ENCODE data around the gene PDE4D.
"Not testable (repeated sequence)": the region's sequence is repeated elsewhere in the genome, so short reads cannot be mapped to it uniquely, and the experiment has no call there.

Gene PDE4D

DNA sequence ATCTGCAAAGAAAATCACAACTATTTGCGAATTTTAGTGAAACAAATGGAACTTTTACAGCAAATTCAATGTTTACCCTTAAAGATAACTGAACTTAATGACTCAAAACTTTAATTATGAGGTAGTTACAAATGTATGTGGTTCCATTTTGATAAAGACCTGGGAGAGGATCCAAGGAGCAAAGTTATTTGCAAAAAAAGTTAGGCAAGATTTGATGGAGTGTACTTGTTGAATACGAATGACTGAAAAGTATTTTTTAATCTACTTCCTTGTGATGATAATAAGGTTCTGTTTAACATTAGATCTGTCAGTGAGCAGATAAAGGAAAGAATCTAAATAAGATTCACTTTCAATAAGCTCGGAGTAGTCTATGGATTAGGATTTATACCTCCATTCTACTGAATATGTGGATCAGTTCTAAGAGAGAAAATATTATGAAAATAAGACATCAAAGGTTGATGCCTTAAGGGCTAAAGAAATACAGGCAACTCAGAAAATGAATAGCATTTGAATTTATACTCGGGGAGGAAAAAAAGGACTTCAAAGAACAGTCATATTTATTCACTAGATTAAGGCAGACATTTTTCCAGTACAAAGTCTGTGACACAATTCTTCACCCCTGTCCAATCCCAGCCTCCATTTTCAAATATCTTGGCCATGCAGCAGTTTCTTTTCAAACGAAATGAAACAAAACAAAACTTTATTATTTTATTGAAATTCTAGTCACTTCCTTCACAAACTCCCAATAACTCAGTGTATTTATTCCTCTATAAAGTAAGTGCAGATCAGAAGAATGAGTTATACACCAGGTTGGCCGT is 199.8 kb downstream of the PDE4D start:
- no peak for DNase-seq

DNA sequence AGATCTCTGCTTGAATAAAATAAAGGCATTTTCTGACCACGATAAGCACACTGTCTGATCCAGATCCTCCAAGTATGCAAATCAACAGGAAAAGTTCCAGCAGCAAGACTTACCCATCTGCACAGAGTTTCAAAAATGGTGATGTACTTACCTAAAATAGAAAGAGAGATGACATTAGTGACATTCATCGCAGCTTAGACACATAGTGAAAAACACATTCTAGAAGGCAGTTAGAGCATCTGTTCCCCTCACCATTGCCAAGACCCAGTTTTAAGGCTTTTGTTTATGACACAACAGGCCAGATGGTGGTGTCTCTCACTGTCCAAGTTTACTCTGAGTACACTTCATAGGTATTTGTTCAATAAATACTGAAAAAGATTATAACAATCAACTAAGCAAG is 207.7 kb downstream of the PDE4D start:
- DNase-seq: no peak

DNA sequence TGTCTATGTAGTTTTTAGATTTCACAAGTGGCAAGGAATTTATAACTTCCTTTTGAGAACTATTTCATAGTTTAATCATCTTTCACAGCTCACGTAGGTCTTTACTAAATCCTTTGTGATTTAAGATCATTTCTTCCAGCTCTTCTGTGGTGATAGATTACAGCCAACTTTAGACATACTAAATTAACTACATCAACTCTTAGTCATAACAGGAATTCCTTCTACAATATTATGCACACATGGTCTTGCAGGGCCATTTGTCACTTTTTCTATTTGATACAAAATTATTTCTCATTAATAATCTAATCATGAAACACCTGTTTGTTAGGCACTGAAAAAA is 208.4 kb downstream of the PDE4D start:
- no peak for DNase-seq

GRCh38 chr5:59684388-59685190 is 208.9 kb downstream of the PDE4D start:
- DNase-seq: no peak

DNA sequence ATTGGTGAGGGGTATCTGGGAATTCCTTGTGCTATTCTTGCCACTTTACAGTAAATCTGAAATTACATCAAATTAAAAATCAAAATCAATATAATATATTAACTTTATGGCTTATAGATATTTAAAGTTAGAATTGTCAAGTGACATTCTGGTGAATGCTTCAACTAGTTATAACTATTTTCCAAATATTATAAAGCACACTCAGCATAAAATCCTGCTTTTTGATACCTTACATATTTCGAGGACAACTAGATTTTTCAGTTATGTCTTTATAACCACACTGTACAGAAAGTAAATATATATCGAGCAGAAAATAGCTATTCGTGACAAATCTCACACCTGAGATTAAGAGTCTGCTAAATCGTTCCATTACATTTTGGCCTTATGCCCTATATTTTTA is 210.2 kb downstream of the PDE4D start:
- no peak for DNase-seq

- DNase-seq: no peak
Observed at GRCh38 chr5:59682542-59682941, 211.0 kb downstream of the PDE4D start.

DNA sequence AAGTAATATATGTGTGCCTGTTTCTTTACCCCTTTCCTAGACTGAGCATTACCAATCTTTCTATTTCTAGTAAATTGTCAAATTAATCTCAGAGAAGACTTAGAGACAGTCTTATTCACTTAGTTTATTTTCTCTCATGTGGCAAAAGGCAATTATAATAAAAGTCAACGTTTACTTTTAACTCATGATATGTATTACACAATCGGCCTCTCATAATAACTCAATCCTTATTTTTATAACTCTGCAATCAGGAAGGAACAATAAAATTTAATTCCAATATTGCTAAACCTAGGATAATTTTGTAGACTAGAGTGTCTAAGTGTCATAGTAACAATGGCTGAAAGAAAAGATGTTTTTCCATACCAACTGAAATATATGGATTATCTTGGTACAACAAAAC is 214.6 kb downstream of the PDE4D start:
- DNase-seq: no peak

GRCh38 chr5:59674763-59675162 is 218.8 kb downstream of the PDE4D start:
- no peak for DNase-seq

- peak; percentile 24 for DNase-seq
Observed at GRCh38 chr5:59673438-59674058, 220.0 kb downstream of the PDE4D start.

DNA sequence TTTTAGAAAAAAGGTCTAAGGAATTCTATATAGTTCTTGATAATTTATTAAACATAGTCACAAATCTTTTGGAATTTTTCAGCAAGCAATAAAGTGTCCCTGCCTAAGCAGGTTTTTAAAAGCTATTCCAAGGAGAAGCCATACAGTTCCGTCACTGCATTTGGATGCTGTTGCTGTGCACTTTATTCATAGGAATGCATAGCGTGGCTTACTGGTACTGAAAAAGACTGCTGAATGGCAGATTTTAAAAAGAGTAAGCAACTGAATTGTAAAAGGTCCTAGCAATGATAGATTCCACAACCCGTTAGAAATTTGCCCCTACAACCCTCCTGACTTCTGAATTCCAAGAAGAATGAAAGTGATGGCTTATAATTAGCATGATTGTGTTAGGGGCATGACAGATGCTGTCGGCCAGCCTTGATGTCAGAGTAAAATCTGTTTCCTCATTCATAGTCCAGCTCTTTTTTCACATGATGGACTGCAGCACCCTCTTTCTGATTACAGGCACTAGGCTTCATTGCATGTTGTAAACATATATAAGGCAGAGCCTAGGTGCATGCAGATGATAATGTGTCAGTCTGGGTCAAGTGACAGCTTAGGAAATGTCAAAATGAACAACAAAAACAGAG is 227.0 kb downstream of the PDE4D start:
- no peak for DNase-seq

GRCh38 chr5:59665832-59666203 is 227.7 kb downstream of the PDE4D start:
- DNase-seq: not testable (repeated sequence)

GRCh38 chr5:59665086-59665831 is 228.3 kb downstream of the PDE4D start:
- no peak for DNase-seq

GRCh38 chr5:59661954-59662615 is 231.4 kb downstream of the PDE4D start:
- peak; percentile 47 for DNase-seq

DNA sequence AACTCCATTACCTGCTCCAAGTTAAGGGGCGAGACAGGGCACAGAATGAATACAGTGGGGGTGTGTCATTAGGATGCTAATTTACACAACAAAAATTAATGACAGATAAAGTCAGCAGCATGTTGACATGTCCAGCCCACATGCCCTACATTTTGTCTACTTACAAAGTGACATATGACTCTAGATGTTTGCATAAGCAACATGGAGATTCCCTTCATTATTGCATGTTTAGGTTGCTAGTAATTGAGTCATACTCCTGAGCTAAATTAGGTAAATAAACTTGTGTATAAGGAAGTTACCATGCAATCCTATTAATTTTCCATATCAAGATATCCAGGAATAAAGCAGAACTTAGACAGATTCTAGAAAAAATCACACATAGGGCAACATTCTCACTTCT is 232.2 kb downstream of the PDE4D start:
- no peak for DNase-seq

GRCh38 chr5:59660737-59661136 is 232.8 kb downstream of the PDE4D start:
- peak; percentile 35 for DNase-seq

DNA sequence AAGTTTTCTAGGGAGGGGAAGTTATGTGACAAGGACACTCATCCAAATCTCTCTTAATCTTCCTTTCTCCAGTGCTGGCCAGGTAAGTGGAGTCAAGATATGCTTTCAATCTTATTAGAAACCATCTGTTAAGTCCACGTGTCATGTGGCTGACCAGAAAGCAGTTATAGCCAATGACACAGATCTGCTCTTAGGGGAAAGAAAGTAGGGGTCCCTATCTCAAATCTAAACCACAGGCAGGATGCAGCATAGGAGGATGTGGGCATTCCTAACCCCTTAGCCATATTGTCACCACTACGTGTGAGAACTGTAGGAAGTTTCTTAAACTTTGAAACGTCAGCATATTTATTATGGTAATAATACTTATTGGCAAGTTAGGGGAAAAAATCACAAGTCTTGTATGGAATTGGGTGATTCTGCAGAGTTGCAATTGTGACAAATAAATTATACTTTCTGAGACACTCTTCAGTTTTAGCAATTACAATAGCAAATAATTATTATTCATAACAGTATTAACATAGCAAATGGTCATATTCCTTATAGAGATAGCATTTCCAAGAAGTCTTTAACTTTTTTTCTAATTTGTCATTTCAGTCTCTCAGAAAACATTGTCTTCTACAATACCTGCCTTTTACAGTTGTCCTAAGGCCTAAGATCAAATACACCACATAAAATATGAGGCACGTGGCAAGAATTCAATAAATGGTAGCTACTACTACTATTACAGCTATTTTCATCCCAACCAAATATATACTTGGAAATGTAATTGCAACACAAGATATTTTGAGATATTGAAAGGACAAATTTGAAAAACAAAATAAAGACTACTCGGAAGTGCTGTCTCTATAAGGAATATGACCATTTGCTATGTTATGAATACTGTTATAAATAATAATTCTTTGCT is 236.9 kb downstream of the PDE4D start:
- DNase-seq: no peak

DNA sequence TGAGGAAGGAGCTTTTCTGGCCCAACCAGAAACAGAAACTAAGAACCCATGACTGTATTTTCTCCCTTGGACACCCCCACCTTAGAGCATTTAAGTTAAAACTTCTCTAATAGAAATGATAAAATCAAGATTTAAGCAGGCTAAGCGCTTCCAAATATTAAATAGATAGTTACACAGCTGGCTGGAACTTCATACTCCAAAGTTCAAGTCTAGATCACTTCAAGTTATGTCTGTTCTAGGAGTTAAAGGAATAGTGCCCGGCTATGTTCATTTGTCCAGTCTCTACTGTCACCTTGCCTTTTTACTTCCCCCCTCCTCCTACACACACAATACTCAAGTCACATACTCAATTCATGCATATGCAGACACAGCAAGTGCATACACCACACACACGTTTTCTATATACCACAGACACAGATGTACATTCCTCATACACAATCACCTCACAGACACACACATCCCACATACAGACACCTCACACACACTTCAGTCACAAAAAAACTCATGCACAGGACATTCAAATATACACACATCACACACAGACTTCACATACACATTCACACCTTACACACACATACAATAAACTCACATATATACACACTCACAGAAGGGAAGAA is 237.7 kb downstream of the PDE4D start:
- no peak for DNase-seq

- DNase-seq: no peak
Observed at GRCh38 chr5:59654691-59655090, 238.8 kb downstream of the PDE4D start.

DNA sequence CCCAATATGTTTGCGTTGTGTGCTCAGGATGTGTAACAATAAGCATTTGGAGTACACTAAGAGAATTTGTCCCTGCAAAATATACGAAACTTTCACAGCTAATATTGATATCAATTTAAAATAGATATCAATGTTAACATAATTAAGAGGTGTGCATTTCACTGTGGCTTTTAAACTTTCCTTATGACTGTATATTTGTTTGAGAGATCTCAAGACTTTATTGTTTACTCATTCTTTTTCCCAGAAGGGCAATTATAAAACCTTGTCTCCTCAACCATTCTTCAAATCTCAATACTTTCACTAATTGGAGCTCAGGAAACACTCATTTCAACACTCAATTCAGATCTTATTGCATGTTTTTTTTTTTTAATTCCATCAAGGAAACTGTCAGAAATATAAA is 241.1 kb downstream of the PDE4D start:
- DNase-seq: no peak

Data from NCI-H748 treated with DMSO at 0.1 percent for 48 hours (cell line).